PFSK-1 (cell line): ENCODE measurements around the gene GARIN5A. TPM values are rescaled to one million over a fixed set of nuclear protein-coding genes. Genes with fewer than 3 reads are reported as not detected.
A peak's percentile ranks its signal among the peaks of the same experiment; 100 is the strongest.

ENCODE experiments used
- FOXP2 ChIP-seq: optimal IDR thresholded peaks from 2 replicates; pipeline ENCODE3; 2011; ENCODE audit warnings: borderline replicate concordance, control low read depth, inconsistent platforms; ENCODE audit not compliant: insufficient read depth; ENCODE audit errors: extremely low read length, extremely low read depth
- POLR2AphosphoS5 ChIP-seq: IDR thresholded peaks from 2 replicates; pipeline ENCODE4 v1.6.1; 2012; ENCODE audit warnings: low read depth, mild to moderate bottlenecking, control low read depth, low read length, moderate library complexity
- REST ChIP-seq, 2 experiments: IDR thresholded peaks; 2 replicates each; pipeline versions ENCODE4 v1.6.1 to v1.8.0; 2011 to 2012; ENCODE audit warnings: low read depth in 2 of 2, low read length in 2 of 2, control low read depth in 1 of 2, inconsistent platforms in 1 of 2, mild to moderate bottlenecking in 1 of 2, moderate library complexity in 1 of 2; ENCODE audit not compliant: insufficient read depth in 1 of 2
- SIN3A ChIP-seq: IDR thresholded peaks from 2 replicates; pipeline ENCODE4 v1.6.1; 2012; ENCODE audit warnings: mild to moderate bottlenecking, low read length, moderate library complexity, borderline replicate concordance; ENCODE audit not compliant: insufficient read depth
- TAF1 ChIP-seq: IDR thresholded peaks from 2 replicates; pipeline ENCODE4 v1.6.1; 2012; ENCODE audit warnings: low read length, control low read depth, borderline replicate concordance; ENCODE audit not compliant: insufficient read depth
- polyA plus RNA-seq: library from polyadenylated mRNA; unstranded; fragments of >200 nt; gene quantifications from one replicate; pipeline ENCODE4 v1.2.1, GENCODE V29; 2012; ENCODE audit warnings: low read depth, missing spikeins; ENCODE audit not compliant: insufficient read length

The GARIN5A gene
- polyA plus RNA-seq, result 2.8 TPM

- TF ChIP-seq FOXP2 (peak; percentile 79), SIN3A (no peak; the same call in 1 of the 2 replicates), TAF1 (peak; percentile 71; the same call in 1 of the 2 replicates), POLR2AphosphoS5 (peak; percentile 79), REST (IDR thresholded peaks at IDR 0.05; ENCODE audit: insufficient read depth in 1 of 2, low read depth in 2 of 2, low read length in 2 of 2) (0 out of 4 replicates have a peak, but pooled peaks of 1 of the 2 experiments have one; percentile 25)
Observed at GRCh38 chr19:50476224-50476906, at the start of gene GARIN5A, which contains the start of gene EMC10. GARIN5A (minus strand) TSS chr19:50476848; CDS start chr19:50476388, 460 bp downstream. EMC10 (plus strand) TSS chr19:50476507; CDS start chr19:50476545, 38 bp downstream.

GRCh38 chr19:50522881-50523280 lies 46.2 kb upstream of the GARIN5A start:
- TF ChIP-seq POLR2AphosphoS5, result no peak
- TF ChIP-seq TAF1, result no peak
- no peak for TF ChIP-seq FOXP2
- TF ChIP-seq SIN3A, result no peak
- TF ChIP-seq REST (IDR thresholded peaks at IDR 0.05; ENCODE audit: insufficient read depth in 1 of 2, low read depth in 2 of 2, low read length in 2 of 2), result no peak

GRCh38 chr19:50520822-50521465 lies 44.3 kb upstream of the GARIN5A start:
- TF ChIP-seq SIN3A (no peak), POLR2AphosphoS5 (no peak), FOXP2 (no peak), TAF1 (no peak), REST (IDR thresholded peaks at IDR 0.05; ENCODE audit: insufficient read depth in 1 of 2, low read depth in 2 of 2, low read length in 2 of 2) (no peak)

- TF ChIP-seq POLR2AphosphoS5 (no peak), FOXP2 (no peak), TAF1 (no peak), REST (IDR thresholded peaks at IDR 0.05; ENCODE audit: insufficient read depth in 1 of 2, low read depth in 2 of 2, low read length in 2 of 2) (no peak), SIN3A (no peak)
Observed at GRCh38 chr19:50519006-50519575, 42.4 kb upstream of the GARIN5A start.
